ENCODE data around the gene ANK2.

DNA sequence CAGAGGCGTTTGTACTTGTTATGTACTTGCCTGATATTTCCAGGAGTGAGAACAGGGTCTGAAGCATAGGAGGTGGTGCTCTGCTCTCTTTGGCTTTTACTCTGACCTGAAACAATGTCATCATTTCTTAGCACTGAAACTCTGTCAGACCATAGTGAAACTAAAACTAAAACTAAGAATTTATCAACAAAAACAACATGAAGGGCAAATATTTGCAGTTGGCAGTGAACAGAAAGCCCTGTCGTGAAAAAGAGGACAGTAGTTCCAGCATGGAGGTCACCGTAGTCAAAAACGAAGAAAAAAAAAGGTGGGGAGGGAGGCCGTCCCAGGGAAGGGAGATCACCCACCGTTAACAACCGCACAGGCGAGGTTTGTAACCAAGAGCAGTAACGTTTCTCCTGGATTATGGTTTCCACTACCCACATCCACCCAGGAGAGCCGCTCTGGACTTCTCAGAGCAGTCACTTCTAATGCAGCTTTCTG lies 97.5 kb downstream of the ANK2 start:
- TF ChIP-seq, protein P1, sequence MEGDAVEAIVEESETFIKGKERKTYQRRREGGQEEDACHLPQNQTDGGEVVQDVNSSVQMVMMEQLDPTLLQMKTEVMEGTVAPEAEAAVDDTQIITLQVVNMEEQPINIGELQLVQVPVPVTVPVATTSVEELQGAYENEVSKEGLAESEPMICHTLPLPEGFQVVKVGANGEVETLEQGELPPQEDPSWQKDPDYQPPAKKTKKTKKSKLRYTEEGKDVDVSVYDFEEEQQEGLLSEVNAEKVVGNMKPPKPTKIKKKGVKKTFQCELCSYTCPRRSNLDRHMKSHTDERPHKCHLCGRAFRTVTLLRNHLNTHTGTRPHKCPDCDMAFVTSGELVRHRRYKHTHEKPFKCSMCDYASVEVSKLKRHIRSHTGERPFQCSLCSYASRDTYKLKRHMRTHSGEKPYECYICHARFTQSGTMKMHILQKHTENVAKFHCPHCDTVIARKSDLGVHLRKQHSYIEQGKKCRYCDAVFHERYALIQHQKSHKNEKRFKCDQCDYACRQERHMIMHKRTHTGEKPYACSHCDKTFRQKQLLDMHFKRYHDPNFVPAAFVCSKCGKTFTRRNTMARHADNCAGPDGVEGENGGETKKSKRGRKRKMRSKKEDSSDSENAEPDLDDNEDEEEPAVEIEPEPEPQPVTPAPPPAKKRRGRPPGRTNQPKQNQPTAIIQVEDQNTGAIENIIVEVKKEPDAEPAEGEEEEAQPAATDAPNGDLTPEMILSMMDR (IDR thresholded peaks at IDR 0.05; ENCODE audit: low read depth, low read length), result no peak
- TF ChIP-seq POLR2A (IDR thresholded peaks at IDR 0.05; ENCODE audit: extremely low read depth, insufficient read length) (no peak), MYC (IDR thresholded peaks at IDR 0.05; ENCODE audit: low read depth, low read length) (no peak)
